ENCODE data around the gene CDC42EP2.

- TF ChIP-seq CTCF (IDR thresholded peaks at IDR 0.05) (no peak), POLR2A (IDR thresholded peaks at IDR 0.05) (no peak)
These were observed 10.1 kb upstream of the CDC42EP2 start for GRCh38 chr11:65304613-65305012.
